OCI-LY3 (cell line): ENCODE measurements around the gene SFI1.

Experiments
- H2AFZ ChIP-seq: fragments of 200-600, 300-600 bp; shearing (Covaris generic); 2 replicates; pipeline ENCODE4 v1.6.0; 2014; ENCODE audit warnings: antibody characterized with exemption, low read depth, low read length
- H3K27ac ChIP-seq: fragments of 200-600, 300-600 bp; sonication (generic); 2 replicates; pipeline ENCODE4 v1.5.1; 2014; ENCODE audit warnings: mild to moderate bottlenecking, low read length, moderate library complexity, mixed read lengths
- H3K27me3 ChIP-seq: fragments of 200-600, 300-600 bp; sonication (generic); 2 replicates; pipeline ENCODE4 v1.6.1; 2014; ENCODE audit warnings: low read depth, low read length, mixed read lengths
- H3K36me3 ChIP-seq: fragments of 200-600, 300-600 bp; sonication (generic); replicated peaks from 2 replicates; pipeline ENCODE3; 2014; ENCODE audit warnings: low read depth, low read length, mixed read lengths
- H3K4me1 ChIP-seq: fragments of 300-600, 200-600 bp; sonication (generic); 2 replicates; pipeline ENCODE4 v1.6.1; 2014; ENCODE audit warnings: low read length, mixed read lengths
- H3K4me2 ChIP-seq: fragments of 200-600, 300-600 bp; sonication (generic); 2 replicates; pipeline ENCODE4 v1.6.1; 2014; ENCODE audit warnings: low read length, mixed read lengths
- H3K4me3 ChIP-seq: fragments of 300-600, 200-600 bp; sonication (generic); 2 replicates; pipeline ENCODE4 v1.5.1; 2014; ENCODE audit warnings: antibody characterized with exemption, mild to moderate bottlenecking, low read length, moderate library complexity
- H3K79me2 ChIP-seq: fragments of 300-600, 200-600 bp; shearing (Covaris generic); 2 replicates; pipeline ENCODE4 v1.6.1; 2014; ENCODE audit warnings: mild to moderate bottlenecking, low read length, mixed read lengths
- H3K9ac ChIP-seq: fragments of 300-600, 200-600 bp; shearing (Covaris generic); 2 replicates; pipeline ENCODE4 v1.6.0; 2014; ENCODE audit warnings: mild to moderate bottlenecking, low read length, moderate library complexity
- H3K9me3 ChIP-seq: fragments of 200-600, 300-600 bp; shearing (Covaris generic); 2 replicates; pipeline ENCODE4 v1.6.1; 2014; ENCODE audit warnings: low read length, mixed read lengths; ENCODE audit not compliant: insufficient read depth
- H4K20me1 ChIP-seq: fragments of 200-600, 300-600 bp; sonication (generic); 2 replicates; pipeline ENCODE4 v1.6.1; 2016; ENCODE audit warnings: low read length, mixed read lengths; ENCODE audit not compliant: insufficient read depth
- CTCF ChIP-seq: fragments of 200-600, 300-600 bp; sonication (generic); IDR thresholded peaks from 2 replicates; pipeline ENCODE4 v1.5.1; 2014; ENCODE audit warnings: antibody characterized with exemption, low read length, low read depth
- EZH2phosphoT487 ChIP-seq: fragments of 200-600 bp; shearing (Covaris generic); IDR thresholded peaks from 2 replicates; pipeline ENCODE4 v1.6.1; 2018; ENCODE audit warnings: antibody characterized with exemption, mixed run types, low read depth

SFI1 gene

GRCh38 chr22:31530823-31531195 is 34.5 kb downstream of the SFI1 start:
- Histone ChIP-seq H3K9me3 (0 out of 2 replicates have a peak, but pooled peaks cover 3% of the 10 kb centered on the region), H3K9ac (no peak overlapping the region), H3K79me2 (peaks cover 15% of the 10 kb centered on the region), H3K36me3 (peaks cover 41% of the 10 kb centered on the region), H3K27me3 (no peaks in the 10 kb centered on the region), H4K20me1 (no peaks in the 10 kb centered on the region), H3K4me1 (peaks cover 18% of the 10 kb centered on the region), H3K4me2 (no peak overlapping the region), H3K27ac (no peak overlapping the region), H3K4me3 (no peak overlapping the region), H2AFZ (no peak overlapping the region)
- TF ChIP-seq CTCF (no peak), EZH2phosphoT487 (no peak)

- no peak overlapping the region for H2AFZ ChIP-seq
- H3K36me3 ChIP-seq, result peaks cover 30% of the 10 kb centered on the region
- no peak overlapping the region for H3K9ac ChIP-seq
- TF ChIP-seq CTCF, result no peak
- TF ChIP-seq EZH2phosphoT487, result no peak
- H3K27me3 ChIP-seq, result no peaks in the 10 kb centered on the region
- H3K9me3 ChIP-seq, result no peaks in the 10 kb centered on the region
- H3K4me1 ChIP-seq, result peaks cover 14% of the 10 kb centered on the region
- H3K79me2 ChIP-seq, result peaks cover 5% of the 10 kb centered on the region
- H3K4me2 ChIP-seq, result no peak overlapping the region
- no peaks in the 10 kb centered on the region for H4K20me1 ChIP-seq
- H3K27ac ChIP-seq, result no peak overlapping the region
- no peak overlapping the region for H3K4me3 ChIP-seq
These were observed 35.7 kb downstream of the SFI1 start for GRCh38 chr22:31532060-31532459.

- H3K4me3 ChIP-seq, result no peak overlapping the region
- H2AFZ ChIP-seq, result no peak overlapping the region
- H3K9me3 ChIP-seq, result no peaks in the 10 kb centered on the region
- H3K79me2 ChIP-seq, result no peaks in the 10 kb centered on the region
- no peak overlapping the region for H3K27ac ChIP-seq
- no peaks in the 10 kb centered on the region for H4K20me1 ChIP-seq
- H3K36me3 ChIP-seq, result peaks cover 26% of the 10 kb centered on the region
- no peaks in the 10 kb centered on the region for H3K27me3 ChIP-seq
- TF ChIP-seq EZH2phosphoT487 (no peak), CTCF (no peak)
- H3K4me2 ChIP-seq, result no peak overlapping the region
- no peak overlapping the region for H3K9ac ChIP-seq
- H3K4me1 ChIP-seq, result peaks cover 15% of the 10 kb centered on the region
These were observed 37.0 kb downstream of the SFI1 start for GRCh38 chr22:31533374-31533773.

- TF ChIP-seq CTCF (no peak), EZH2phosphoT487 (no peak)
- Histone ChIP-seq H3K4me3 (no peak overlapping the region), H3K4me2 (no peak overlapping the region), H3K4me1 (peaks cover 15% of the 10 kb centered on the region), H3K9me3 (no peaks in the 10 kb centered on the region), H3K79me2 (no peaks in the 10 kb centered on the region), H3K36me3 (peaks cover 19% of the 10 kb centered on the region), H3K9ac (no peak overlapping the region), H3K27ac (no peak overlapping the region), H2AFZ (no peak overlapping the region), H3K27me3 (no peaks in the 10 kb centered on the region), H4K20me1 (no peaks in the 10 kb centered on the region)
These were observed 40.7 kb downstream of the SFI1 start for GRCh38 chr22:31537019-31537535.
